Activated effector memory CD4-positive, alpha-beta T cell treated with anti-CD3 and anti-CD28 coated beads, Interleukin-2, amount 50 U/mL, for 16 hours (primary cell): ENCODE data around the gene PEX14.
"Not testable (repeated sequence)": the region's sequence is repeated elsewhere in the genome, so short reads cannot be mapped to it uniquely, and the experiment has no call there.

Experiments
- DNase-seq: peaks from one replicate; pipeline ENCODE4 v3.0.0-alpha.2; 2020

PEX14 gene

GRCh38 chr1:10451287-10451686 lies 23.5 kb upstream of the PEX14 start:
- no peak for DNase-seq

GRCh38 chr1:10456048-10456447 lies 18.7 kb upstream of the PEX14 start:
- DNase-seq: no peak

DNA sequence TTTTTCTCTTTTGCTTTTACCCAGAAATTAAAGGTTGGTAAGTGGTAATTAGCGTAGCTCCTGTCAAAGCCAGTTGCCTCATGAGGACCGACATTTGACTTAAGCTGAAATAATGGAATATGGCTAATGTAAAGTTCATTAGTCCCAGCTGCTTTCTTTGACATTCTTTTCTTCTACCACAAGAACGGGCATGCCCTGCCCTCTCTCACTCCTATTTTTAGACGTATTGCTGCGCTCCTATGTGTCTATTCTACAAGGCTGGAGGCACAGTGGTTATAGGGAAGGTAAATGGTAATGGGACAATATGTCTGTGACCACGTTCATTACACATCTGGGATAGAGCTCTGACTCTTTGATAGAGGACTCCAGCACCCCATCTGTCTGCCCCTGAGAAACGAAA lies 18.1 kb upstream of the PEX14 start:
- DNase-seq: no peak

- DNase-seq: not testable (repeated sequence)
Observed at GRCh38 chr1:10457462-10457861, 17.3 kb upstream of the PEX14 start.

DNA sequence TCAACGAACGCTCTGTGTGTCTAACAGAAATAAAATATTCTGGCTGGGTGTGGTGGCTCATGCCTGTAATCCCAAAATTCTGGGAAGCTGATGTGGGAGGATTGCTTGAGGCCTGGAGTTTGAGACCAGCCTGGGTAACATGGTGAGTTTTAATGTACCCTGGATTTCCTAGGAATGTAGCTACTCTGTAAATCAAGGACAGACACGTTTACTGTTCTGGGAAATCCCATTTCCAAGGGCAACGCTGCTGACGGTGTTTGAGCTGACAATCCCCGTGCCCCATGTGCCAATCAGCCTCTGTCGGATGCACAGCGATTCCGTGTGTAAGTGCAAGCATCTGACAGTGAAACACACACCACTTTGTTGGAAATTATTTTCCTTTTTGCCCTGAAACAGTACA lies 16.9 kb upstream of the PEX14 start:
- no peak for DNase-seq

GRCh38 chr1:10459184-10459583 lies 15.6 kb upstream of the PEX14 start:
- no peak for DNase-seq

GRCh38 chr1:10467078-10467477 lies 7.7 kb upstream of the PEX14 start:
- no peak for DNase-seq

DNA sequence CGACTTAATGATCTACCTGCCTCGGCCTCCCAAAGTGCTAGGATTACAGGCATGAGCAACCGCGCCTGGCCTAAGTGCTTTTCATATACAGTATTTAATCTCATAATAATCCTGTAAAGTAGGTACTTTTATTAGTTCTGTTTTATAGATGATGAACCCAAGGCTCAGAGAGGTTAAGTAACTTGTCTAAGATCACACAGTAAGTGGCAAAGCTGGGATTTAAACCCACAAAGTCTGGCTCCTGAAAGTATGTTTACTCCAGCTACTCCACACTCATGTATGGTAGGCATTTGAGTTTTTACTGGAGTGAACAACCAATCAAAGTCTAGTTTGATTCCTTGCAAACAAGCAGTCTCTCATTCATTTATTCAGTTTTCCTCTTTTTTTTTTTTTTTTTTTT lies 4.7 kb upstream of the PEX14 start:
- no peak for DNase-seq

DNA sequence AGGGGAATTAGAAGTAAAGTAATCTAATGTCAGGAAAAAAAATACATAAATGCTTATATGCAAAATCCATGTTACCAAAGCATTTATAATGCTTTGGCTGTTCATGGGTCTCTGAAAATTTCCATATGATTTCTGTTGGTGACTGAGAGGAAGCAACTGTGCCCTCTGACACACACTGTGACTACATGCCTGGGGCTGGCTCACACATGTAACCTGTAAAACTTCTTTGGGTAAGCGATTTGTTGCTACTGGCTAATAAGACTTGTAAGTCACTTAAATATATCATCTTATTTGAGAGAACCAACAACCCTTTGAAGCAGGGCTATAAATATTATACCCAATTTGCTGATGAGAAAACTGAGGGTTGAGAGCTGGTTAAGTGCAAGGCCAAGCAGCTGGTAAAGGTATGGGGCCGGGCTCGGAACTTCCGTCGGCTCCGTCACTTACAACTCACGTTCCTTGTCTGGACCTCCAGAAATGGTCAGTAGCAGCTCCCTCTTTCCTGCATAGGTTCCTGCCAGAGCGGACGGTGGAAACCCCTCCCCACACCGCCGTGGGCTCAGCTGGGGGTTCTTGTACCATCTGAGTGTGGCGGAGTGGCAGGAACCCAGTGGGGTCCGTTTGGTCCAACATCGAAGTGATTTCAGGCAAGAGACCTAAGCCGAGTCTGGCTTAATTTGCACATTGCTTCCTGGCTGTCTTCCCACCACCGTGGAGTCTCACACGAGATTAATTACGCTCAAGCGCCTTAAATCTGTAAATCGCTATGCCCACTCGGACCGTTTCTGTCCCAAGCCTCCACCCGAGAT lies 3.1 kb upstream of the PEX14 start:
- DNase-seq: no peak

- peak; percentile 97 for DNase-seq
Observed at GRCh38 chr1:10472220-10473144, 2.3 kb upstream of the PEX14 start, which contains the start of gene DFFA. Gene DFFA, minus strand, starts transcription at chr1:10472529. Its CDS starts 71 bp downstream, at chr1:10472458.

GRCh38 chr1:10473145-10473765 lies 1.5 kb upstream of the PEX14 start:
- DNase-seq: no peak

DNA sequence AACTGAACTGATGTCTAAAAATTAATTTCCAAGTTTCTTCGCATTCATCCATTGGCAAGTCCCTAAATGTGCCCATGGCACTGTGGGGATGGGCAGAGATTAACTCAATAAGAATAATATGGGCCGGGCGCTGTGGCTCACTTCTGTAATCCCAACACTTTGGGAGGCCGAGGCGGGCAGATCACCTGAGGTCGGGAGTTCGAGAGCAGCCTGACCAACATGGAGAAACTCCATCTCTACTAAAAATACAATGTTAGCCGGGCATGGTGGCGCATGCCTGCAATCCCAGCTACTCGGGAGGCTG lies 489 bp upstream of the PEX14 start:
- DNase-seq: not testable (repeated sequence)

- no peak for DNase-seq
Observed at GRCh38 chr1:10475510-10475909, 760 bp downstream of the PEX14 start.

- no peak for DNase-seq
Observed at GRCh38 chr1:10479296-10479695, 4.5 kb downstream of the PEX14 start.

DNA sequence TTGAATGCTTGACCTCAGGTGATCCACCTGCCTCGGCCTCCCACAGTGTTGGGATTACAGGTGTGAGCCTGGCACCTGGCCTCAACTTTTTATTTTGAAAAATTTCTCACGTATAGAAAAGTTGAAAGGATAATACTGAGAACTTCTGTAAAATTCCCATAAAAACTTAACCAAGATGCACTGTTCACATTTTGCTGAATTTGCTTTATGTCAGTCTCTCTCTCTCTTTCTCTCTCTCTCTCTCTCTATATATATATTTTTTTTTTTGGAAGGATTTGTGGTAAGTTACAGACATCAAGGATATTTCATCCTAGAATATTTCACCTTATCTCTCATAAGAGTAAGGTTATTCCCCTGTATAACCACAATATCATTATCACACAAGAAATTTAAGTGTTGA lies 5.9 kb downstream of the PEX14 start:
- no peak for DNase-seq

GRCh38 chr1:10484521-10484920 lies 9.8 kb downstream of the PEX14 start:
- no peak for DNase-seq

DNA sequence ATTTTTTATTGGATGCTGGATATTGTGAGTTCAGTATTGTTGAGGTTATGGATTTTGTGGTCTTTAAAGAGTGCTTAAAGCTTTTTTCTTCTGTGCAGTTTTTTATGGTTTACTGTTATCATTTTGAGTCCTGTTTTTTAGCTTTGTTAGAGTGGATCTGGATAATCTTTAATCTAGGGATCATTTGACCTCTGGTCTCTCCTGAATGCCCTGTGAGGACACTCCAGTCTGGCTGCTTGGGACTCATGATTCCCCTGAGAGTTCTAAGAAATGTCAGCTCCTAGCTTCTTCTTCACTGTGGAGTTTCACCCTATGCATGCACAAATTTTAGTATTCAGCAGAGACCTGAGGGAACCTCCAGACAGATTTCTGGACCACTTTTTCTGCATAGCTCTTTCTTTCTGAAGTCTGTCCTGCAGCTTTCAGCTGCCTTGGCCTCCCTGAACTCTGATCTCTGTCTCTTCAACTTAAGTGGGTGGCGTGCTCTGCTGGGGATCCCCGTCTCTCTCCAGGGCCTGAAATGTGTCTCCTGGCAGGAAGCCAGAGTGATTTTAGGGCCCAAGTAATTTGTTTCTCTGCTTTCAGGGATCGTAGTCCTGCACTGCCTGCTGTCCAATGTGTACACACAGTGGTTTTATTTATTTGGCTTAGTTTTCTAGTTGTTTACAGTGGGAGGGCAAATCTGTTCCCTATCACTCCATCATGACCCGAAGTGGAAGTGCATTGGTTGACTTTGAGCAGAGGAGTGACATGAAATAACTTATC lies 14.7 kb downstream of the PEX14 start:
- no peak for DNase-seq

DNA sequence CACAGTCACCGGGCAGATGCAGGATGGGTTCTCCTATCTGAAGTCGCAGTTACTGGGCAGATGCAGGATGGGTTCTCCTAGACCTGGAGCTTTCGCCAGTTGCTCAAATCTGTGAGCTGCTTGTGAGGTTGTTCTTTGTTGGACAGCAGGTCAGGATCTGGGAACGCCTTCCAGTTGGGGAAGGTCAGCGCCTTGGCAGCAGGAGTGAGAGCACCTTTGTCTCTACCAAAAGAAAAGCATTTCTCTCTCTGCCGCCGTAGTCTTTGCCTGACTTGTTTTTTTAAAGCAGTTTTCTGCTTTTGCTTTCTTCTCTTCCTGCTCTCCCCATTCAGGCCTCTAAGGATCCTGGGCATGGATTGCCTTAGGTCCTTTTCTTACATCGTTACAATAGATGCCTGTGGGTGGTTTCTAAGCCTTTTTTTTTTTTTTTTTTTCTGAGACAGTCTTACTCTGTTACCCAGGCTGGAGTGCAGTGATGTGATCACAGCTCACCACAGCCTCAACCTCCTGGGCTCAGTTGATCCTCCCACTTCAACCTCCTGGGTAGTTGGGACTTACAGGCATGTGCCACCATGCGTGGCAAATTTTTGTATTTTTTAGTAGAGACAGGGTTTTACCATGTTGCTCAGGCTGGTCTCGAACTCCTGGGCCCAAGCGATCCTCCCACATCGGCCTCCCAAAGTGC lies 15.7 kb downstream of the PEX14 start:
- no peak for DNase-seq

DNA sequence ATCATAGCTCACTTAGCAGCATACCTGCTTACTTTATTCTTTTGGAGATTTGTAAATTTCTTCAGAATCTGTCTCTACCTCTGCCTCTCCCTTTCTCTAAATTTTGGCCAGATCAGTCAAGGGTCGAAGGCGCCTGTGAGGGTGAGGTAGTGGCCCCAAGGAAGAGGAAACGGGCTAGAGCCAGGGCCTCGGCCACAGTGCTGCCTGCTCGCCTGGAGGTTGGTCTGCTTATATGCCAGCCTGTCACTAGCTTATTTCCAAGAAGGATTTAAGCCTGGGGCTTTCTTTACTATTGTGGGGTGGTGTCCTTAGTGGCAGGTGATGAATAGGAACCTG lies 19.6 kb downstream of the PEX14 start:
- no peak for DNase-seq

GRCh38 chr1:10494754-10495474 lies 20.2 kb downstream of the PEX14 start:
- peak; percentile 92 for DNase-seq

GRCh38 chr1:10495475-10495817 lies 20.7 kb downstream of the PEX14 start:
- no peak for DNase-seq

DNA sequence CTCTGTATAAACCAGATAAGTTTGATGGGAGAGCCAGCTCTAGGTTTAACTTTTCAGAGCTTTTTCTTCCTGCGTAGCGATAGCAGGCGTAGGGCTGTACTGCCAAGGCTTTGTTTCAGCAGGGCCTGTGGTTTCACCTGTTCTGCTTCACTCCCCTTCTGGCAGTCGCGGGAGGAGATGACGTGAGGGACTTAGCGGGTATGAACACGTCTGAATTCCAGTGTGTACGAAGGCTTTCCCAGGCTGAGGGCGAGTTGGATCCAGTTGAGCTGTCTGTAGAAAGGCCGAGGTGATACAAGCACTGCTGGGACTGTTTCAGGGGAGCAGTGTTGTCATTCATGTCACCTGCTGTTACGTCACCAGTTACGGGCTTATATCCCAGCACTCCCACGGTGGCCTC lies 21.2 kb downstream of the PEX14 start:
- DNase-seq: peak; percentile 65
